Inferior parietal cortex (tissue), 1 donor: ENCODE measurements around the gene TRAPPC3L.
A peak's percentile ranks its signal among the peaks of the same experiment; 100 is the strongest.

Source experiments
- DNase-seq: peaks from one replicate; pipeline ENCODE4 v3.0.0-alpha.2; 2016; ENCODE audit errors: extremely low spot score

The TRAPPC3L gene

DNA sequence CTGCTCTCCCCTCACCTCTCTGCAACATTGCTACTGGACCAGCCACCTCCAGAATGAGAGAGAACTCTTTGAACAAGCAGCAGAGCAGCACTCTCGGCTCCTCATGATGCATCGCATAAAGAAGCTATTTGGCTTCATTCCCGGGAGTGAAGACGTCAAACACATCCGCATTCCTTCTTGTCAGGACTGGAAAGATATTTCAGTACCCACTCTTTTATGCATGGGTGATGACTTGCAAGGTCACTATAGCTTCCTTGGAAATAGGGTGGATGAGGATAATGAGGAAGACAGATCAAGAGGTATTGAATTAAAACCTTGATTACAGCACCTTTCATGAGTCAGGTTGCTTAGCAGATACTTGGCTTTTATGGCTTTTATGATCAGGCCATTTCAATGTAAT, 12.4 kb upstream of the TRAPPC3L start:
- no peak for DNase-seq

DNA sequence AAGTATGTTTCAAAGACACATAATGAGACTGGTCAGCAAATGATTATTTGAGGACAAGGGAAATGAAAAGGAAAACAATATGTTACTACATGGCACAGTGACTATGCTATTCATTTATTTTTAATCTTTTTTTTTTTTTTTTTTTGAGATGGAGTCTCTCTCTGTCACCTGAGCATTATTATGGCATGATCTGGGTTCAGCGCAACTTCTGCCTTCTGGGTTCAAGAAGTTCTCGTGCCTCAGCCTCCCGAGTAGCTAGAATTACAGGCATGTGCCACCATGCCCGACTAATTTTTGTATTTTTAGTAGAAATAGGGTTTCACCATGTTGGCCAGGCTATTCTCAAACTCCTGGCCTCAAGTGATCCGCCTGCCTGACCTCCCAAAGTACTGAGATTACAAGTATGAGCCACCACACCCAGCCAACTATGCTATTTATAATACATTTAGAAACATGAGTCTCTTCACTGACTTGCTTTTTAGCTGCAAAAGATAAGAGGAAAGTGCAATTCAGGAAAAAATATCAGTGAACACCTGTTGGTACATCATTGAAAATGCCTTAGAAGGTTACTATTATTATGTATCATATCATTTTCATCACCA, 11.4 kb upstream of the TRAPPC3L start:
- no peak for DNase-seq

GRCh38 chr6:116556065-116556464, 10.6 kb upstream of the TRAPPC3L start:
- DNase-seq = no peak

DNA sequence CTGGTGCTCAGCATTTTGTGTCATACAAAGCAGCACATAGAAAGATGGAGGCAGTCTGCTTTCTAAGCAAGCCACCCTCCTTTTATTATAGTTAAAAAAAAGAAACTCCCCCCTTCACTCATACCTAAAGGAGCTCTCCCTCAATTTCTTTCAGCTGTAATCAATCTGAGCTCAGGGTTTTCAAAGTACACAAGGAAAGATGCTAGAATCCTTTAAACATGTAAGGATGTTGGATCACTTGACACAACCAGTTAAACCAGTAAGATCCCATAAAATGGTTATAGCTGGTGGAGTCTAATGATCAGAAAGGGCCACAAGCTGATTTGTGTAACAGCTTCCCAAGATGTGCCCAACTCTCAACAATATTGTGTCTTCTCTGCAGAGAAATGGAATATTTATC, 8.0 kb upstream of the TRAPPC3L start, which contains the start of gene CALHM4:
Gene CALHM4 (plus strand): TSS at position 301 of the 400 bp plus-strand sequence. CDS start 43 bp downstream, at position 344.
- no peak for DNase-seq

- no peak for DNase-seq
Observed at GRCh38 chr6:116550796-116551195, 5.3 kb upstream of the TRAPPC3L start.

DNA sequence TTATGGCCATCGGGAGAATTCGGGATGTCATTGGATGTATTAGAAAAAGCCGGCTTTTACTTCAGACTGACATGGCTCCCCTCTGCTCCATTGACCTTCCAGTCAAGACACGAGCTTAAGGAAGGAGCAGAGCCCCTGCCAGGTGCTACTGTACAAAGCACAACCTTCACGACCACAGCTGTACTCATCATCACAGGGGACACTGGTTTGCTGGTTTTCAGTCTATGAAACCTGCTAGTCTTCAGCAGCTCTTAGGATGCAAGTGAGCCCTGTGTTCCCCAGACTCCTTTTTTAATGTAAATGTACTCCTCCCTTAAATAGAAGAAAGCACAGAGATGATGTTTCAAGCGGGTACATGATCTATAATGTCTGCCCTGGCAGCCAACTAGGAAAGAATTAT, 1.9 kb upstream of the TRAPPC3L start:
- DNase-seq = no peak

- DNase-seq = no peak
Observed at GRCh38 chr6:116543149-116543548, 2.3 kb downstream of the TRAPPC3L start.

- DNase-seq = no peak
Observed at GRCh38 chr6:116542426-116542825, 3.1 kb downstream of the TRAPPC3L start.

DNA sequence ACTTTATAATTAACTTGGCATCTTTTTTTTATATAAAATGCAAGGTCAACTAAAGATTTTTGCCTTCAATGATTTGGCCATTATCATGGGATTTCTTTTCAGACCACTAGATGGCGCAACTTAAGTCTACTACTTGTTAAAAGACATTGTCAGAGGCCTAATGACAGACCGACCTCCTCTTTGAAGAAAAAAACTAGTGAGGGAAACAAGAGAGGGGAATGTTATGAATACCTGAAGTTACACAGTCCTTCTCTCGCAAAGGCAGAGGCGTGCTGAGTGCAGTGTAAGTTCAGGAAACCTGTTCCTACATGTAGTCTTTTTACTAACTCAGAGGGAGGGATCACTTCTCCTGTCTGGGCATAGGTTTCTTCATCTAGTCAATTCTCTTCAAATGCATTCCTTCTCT, 9.3 kb downstream of the TRAPPC3L start:
- DNase-seq = peak; percentile 74

DNA sequence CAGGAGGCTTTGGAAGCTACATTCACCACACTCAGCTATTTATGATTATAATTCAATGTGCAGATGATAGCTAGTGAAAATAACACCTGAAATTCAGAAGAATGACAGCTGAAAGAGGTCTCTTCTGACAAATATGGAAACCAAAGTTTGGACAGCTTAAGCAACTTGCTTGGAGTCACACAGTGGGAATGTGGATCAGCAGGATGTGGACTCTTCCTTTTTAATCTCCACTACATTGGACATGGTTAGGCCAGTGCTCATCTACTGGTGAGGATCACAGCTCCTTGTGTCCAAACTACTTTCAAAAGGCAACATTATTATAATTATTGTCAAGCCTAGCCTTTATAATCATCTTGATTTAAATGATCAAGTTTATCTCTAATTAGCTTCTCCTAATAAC, 10.4 kb downstream of the TRAPPC3L start:
- no peak for DNase-seq

- no peak for DNase-seq
Observed at GRCh38 chr6:116533233-116533957, 12.1 kb downstream of the TRAPPC3L start.

GRCh38 chr6:116531675-116532570, 13.6 kb downstream of the TRAPPC3L start:
- peak; percentile 73 for DNase-seq

DNA sequence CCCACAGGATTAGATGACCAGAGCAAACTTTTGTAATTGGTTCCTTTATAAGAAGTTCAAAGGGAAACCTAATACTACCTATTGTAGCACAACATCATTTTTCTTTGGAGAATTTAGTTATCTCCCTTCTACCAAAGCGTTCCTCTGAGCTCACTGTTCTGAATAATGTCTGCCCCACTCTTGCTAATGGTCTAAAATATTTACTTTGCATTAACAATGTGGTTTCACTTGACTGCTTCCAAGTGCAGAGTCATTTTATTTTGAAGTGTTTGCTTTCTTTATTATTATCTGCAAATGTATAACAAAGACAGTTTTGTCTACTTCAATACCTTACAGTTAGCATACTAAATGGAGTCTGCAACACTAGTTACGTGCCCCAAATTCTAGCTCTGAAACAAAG, 15.0 kb downstream of the TRAPPC3L start:
- DNase-seq = no peak

GRCh38 chr6:116529466-116530290, 15.8 kb downstream of the TRAPPC3L start:
- no peak for DNase-seq

- DNase-seq = no peak
Observed at GRCh38 chr6:116528780-116529179, 16.7 kb downstream of the TRAPPC3L start.

- no peak for DNase-seq
Observed at GRCh38 chr6:116528133-116528532, 17.4 kb downstream of the TRAPPC3L start.

GRCh38 chr6:116524236-116524635, 21.2 kb downstream of the TRAPPC3L start:
- DNase-seq = no peak

- DNase-seq = no peak
Observed at GRCh38 chr6:116522896-116523295, 22.6 kb downstream of the TRAPPC3L start.

DNA sequence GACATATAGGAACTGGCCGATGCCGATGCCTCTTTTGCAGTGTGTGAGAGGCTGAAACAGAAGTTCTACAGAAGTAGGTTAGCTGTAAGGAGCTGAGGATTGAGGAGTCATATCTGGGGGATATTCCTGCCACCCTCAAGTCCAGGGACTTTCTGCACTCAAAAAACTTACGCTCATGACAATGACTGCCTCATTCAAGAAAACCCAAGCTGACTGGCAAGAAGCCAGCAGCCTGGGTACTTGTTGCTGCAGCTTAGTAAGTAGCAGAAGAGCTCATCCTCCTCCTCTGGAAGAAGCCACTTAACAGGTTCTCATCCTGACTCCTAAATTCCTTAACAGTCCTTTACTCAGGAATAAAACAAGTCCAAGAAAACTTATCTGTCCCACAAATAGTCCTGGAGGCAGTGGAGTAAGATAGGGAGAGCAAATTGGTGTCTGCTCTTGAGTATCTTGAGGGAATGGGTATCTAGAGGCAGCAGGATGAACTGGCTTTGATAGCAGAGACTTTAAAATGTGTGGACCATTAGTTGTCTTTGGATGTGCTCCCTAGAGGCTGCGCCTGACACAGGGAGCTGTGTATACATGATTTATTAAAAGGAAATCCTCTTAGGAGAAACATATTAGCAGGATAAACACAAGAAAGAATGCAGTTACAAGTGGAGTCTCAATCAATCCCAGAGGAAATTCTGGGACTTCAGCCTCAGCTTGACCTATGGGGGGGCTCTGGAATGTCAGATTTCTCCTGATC, 26.7 kb downstream of the TRAPPC3L start:
- no peak for DNase-seq

DNA sequence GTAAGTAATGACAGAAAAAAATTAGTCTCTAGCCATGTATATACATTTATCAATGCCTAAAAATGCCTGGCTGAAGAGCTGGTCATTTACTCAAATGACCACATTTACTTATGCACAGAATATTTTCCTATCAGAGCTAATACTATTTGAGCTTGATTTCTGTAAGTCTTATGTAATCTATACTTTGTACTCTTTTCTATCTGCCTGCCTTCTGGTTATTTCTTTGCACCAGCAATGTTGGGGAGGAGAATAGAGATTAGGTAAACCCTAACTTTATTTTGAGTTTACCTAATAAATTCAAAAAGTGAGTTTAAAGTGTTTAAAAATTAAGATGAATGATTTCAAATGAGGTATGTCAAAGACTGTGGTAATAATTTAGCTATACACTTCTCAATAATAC, 30.3 kb downstream of the TRAPPC3L start:
- DNase-seq = no peak

GRCh38 chr6:116514111-116514510, 31.4 kb downstream of the TRAPPC3L start:
- DNase-seq = no peak
